Fibroblast of peridontal ligament (primary cell): ENCODE measurements around the gene TLDC2.
"Not testable (repeated sequence)": the region's sequence is repeated elsewhere in the genome, so short reads cannot be mapped to it uniquely, and the experiment has no call there.

ENCODE experiments used
- DNase-seq: peaks from one replicate; pipeline ENCODE4 v3.0.0-alpha.2; 2010; ENCODE audit errors: extremely low read depth

TLDC2 gene

DNA sequence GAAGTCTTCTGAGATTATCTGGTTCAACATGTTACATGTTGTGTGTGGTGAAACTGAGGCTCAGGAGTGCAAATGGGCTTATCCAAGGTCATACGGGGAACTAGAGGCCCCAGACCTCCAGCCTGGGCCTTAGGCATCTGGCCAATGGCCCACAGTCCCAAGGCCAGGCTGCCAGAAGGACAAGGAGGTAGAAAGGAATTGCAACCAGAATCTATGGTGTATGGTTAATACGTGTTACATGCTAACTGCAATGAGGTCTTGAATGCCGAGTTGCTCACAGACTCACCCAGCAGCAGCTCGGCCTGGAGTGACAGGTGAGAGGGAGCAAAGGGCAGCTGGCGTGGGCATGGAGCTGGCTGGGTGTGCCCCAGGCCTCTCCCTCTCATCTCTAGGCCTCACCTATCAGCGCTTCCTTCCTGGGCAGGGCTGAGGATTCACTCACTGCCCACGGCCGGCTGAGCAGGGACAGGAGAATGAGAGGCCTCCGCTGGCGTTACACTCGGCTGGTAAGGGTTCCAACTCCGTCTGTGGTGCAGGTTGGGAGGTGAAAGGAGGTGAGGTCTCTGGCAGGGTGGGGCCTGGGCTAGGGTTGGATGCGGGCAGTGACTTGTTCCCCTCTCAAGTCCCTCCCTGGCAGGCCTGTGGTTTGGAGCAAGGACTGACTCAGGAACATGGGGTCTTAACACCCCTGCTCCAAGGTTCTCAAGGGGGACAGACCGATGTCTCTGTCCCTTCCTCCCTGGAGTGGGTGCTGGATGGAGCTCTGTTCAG lies at the start of gene TLDC2:
Gene TLDC2 (plus strand): TSS at position 437 of the 771 bp plus-strand sequence. CDS start 37 bp downstream, at position 474.
- no peak for DNase-seq

DNA sequence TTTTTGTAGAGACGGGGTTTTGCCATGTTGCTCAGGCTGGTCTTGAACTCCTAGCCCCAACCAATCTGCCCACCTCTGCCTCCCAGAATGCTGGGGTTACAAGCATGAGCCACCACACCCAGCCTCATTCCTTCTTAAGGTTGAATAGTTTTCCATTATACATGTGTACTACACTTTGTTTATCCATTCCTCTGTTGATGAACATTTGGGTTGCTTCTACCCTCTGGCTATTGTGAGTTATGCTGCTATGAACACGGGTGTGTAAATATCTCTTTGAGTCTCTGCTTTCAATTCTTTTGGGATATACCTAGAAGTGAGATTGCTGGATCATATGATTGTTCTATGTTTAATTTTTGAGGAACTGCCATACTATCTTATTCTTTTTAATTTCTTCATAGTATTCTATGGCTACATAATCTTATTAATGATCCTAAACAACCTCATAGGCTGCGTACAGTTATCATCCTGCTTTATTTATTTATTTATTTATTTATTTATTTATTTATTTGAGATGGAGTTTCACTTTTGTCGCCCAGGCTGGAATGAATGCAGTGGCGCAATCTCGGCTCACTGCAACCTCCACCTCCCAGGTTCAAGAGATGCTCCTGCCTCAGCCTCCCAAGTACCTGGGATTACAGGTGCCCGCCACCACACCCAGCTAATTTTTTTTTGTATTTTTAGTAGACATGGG lies 49.2 kb upstream of the TLDC2 start:
- no peak for DNase-seq

- no peak for DNase-seq
Observed at GRCh38 chr20:36827541-36828279, 48.2 kb upstream of the TLDC2 start.

DNA sequence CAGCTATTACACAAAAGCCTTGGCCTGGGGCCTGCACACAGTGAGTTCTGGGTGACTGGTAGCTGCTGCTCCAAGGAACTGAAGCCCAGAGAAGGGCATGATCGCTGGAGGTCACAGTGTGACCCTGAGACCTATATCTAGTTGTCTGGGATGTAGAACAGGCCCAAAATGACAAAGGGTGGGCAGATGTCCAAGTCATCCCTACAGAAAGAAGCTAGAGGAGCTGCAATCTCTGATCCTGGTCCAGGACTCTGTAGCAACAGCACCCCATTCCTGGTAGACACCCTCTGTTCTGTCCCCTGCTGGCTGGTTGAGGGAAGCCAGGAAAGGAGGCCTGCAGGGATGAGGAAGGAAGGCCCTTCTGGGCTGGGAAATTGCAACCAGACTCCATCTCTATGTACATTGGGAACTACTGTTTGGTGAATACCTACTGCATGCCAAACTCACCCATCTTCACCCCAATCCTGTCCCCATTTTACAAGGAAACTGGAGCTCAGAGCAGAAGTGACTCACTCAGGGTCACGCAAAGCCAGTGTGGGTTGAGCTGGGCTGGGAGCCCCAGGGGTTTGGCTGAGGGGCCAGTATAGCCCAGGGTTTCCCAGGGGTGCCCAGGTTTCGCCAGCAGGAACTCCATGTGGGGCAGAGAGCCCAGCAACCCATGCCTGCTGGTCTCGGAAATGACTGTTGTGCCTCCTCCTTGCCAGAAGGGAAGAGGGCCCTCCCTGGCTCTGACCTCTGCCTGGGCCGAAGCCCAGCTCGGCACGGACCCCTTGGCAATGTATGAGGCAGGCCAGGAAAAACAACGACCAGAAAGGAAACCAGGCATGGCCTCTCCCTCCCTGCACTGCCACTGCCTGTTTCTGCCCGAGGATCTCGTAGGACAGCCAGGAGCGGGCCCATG lies 44.9 kb upstream of the TLDC2 start:
- DNase-seq = peak; percentile 47

- no peak for DNase-seq
Observed at GRCh38 chr20:36832791-36833190, 43.1 kb upstream of the TLDC2 start.

GRCh38 chr20:36833275-36834020 lies 42.5 kb upstream of the TLDC2 start:
- DNase-seq = peak; percentile 81

DNA sequence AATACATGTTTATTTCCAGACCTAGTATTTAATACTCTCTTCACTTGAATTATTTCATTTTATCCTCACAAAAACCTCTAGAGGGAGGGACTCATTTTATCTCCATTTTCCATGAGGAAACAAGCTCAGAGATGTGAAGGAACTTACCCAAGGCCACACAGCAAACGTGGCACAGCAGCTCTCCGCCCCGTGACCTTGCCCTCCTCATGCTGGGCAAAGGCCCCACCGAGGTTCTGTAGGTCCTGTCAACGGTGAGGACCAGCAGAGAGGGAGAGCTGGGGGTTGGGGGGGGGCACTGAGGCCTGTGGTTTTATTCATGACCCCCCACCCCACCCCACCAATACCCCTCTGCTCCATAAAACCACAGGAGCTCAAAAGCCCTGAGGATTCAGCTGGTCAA lies 40.9 kb upstream of the TLDC2 start:
- DNase-seq = no peak

DNA sequence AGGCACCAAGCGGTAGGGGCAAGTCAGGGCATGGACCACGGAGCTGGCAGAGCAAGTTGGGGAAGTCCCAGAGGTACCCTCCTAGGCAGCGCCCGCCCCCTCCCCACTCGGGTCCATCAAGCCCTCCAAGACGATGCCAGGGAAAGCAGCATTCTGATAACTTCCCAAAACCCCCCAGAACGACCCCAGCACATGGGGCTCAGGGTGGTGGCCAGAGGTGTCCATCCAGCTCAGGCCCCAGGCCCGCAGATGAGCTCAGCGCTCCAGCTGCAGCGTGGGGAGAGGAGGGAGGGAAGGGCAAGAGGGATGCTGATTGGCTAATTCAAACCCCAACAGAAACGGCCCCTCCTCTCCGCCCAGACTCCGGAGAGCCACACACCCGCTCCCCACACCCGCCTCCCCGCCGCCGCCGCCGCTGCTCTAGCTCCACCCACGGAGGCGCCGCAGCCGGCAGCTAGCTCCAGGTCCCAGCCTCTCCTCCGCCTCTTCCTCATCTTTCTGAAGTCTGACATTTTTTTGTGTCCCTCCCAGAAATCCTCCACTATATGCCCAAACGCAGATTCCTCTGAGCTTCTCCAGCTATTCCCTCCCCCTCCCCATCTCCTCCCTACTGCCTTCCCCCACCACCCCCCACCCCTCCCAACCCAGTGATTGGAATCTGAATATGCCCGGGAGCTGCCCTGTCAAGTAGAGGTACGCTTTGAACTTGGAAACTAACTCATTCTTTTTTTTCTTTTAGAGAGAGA lies 40.3 kb upstream of the TLDC2 start:
- DNase-seq = peak; percentile 93

DNA sequence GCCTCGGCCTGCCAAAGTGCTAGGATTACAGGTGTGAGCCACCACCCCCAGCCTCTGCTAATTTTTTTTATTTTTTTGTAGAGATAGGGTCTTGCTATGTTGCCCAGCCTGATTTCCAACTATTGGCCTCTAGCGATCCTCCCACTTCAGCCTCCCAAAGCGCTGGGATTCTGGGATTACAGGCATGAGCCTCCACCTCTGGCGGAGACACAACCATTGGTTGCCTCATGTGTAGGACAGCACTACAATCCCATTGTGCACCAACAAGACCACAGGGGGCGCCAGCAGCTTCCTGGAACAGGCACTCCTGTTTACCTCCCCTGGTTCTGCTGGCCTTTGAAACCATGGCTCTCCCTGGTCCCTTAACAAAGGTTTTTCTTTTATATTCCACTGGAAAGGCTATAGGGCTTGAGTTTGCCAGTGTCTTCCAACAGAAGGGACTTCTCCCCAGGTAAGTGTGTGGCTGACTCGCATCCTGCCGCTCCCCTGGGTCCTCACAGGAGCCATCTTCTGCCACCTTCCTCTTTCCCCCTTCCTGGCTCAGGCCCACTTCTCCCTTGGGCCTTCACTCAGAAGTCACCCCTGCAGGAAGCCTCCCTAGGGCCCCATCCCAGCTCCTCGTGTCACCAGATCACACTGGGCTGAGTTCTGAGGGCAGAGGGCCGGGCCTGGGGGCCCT lies 39.2 kb upstream of the TLDC2 start:
- DNase-seq = peak; percentile 42

DNA sequence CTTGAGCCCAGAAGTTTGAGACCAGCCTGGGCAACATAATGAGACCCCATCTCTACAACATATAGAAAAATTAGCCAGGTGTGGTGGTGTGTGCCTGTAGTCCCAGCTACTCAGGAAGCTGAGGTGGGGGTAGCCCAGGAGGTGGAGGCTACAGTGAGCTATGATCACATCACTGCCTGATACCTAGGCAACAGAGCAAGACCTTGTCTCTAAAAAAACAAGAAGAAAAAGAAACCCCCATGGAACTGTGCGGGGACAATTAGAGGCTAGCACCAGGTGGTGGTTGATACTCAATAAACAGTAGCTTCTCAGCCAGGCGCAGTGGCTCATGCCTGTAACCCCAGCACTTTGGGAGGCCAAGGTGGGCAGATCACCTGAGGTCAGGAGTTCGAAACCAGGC lies 37.6 kb upstream of the TLDC2 start:
- DNase-seq = not testable (repeated sequence)

DNA sequence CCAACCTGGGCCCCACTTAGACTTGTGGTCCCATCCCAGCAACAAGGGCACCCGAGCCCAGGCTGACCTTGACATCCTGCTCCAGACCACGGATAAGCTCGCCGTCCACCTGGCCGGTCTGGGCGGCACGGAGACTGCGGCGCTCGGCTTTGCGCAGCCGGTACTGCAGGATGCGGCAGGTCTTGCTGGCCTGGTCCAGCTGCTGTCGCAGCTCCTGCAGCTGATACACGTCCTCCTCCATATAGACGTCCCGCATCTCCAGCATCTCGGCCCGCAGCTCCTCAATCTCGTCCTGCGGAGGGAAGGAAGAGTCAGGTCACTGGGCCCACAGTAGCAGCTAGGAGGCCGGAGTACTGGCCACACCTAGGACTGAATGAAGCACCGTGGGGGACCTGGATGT lies 36.8 kb upstream of the TLDC2 start:
- no peak for DNase-seq

DNA sequence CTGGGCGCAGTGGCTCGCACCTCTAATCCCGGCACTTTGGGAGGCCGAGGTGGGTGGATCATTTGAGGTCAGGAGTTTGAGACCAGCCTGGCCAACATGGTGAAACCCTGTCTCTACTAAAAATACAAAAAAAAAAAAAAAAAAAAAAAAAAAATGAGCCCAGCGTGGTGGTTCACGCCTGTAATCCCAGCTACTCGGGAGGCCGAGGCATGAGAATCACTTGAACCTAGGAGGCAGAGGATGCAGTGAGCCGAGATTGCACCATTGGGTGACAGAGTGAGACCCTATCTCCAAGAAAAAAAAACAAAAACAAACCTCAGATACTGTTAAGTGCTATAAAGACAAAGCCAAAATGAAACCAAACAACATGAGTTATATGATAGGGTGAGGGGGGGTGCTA lies 34.9 kb upstream of the TLDC2 start:
- not testable (repeated sequence) for DNase-seq

DNA sequence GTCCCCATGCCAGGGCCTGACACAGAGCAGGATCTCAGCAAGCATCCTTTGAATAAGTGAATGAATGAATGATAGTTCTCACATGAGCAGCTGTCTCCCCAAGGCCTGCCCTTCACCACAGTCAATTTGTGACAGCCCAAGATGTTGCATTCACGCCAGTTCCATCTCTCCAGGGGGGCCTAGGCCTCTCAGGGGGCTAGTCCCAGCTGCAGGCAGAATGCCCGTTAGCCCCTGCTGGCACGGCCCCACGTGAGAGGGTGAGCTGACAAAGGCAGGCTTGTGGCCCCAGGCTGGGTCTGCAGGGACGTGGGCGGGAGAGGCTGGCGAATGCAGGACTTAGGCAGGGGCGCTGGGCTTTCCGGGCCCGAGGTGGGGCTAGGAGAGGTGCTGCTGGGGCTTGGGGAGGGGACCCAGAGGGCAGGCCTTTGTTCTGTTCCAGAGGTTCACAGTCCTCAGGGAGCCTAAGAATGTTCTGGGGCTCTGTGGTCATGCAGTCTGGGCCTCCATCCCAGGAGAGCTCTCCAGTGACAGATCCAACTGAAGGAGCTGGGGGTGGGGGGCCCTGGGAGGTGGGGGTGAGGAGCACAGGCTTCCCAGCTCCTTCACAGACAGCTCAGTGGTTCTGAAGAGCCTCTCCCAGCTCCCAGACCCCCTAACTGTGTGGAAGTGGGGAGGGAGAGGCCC lies 30.5 kb upstream of the TLDC2 start:
- DNase-seq = no peak

DNA sequence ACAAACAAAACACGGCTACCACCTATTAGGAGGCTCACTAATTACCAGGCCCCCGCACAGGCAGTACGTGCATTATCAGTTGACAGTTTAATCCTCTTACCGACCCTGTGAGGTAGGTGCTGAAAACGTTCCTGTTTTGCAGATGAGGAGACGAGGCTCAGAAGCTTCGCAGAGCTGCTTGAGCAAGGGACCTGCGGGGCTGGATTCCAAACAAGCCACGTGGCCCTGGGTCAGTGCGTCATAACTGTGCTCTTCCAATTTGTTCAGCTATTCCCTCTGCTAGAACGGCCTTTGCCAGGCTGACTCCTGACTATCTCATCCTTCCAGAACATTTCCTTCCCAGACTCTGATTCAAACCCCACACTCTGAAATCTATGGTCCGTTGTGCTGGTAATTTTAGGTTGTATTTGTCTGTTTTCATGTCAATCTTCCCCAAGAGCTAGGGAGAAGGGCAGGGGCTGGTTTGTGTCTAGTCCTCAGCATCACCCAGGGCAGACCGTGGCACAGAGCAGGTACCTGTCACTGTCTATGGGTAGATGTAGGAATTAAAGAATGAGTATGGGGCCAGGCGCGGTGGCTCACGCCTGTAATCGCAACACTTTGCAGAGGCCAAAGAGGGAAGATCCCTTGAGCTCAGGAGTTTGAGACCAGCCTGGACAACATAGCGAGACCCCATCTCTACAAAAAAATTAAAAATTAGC lies 28.8 kb upstream of the TLDC2 start:
- no peak for DNase-seq

DNA sequence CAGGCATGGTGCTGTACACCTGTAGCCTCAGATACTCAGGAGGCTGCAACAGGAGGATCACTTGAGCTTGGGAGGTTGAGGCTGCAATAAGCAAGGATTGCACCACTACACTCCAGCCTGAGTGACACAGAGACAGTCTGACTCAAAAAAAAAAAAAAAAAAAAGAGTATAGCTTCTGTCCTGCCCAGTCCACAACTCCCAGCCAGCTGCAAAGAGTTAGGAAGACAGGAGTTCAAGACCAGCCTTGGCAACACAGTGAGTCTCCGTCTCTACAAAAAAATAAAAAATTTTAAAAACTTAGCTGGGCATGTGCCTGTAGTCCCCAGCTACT lies 28.3 kb upstream of the TLDC2 start:
- DNase-seq = peak; percentile 31

GRCh38 chr20:36848078-36848660 lies 27.8 kb upstream of the TLDC2 start:
- DNase-seq = peak; percentile 91

DNA sequence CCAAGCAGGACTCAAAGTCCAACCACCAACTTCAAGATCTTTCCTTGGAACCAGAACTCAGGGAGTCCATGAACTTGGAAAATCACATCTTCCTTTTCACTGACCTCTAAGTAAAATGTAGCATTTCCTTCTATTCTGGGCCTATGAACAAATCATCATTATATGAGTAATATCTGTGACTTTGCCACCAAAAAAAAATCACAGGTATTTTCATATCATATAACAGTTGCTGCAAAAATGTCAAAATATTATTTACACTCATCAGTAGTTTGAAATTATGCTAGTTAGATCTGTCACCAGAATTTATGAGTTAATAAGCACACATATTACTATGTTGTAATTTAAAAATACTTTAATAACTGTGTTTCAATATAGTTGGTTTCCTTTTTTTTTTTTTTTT lies 27.3 kb upstream of the TLDC2 start:
- no peak for DNase-seq
